SK-N-SH (cell line): ENCODE results near the gene TDRD1. TPM values are rescaled to one million over a fixed set of nuclear protein-coding genes. Genes with fewer than 3 reads are reported as not detected.

Source experiments
- CTCF ChIA-PET: fragments of 300-600, 350-600 bp; formaldehyde crosslinking; extraction: SDS; loops from one replicate; lab custom pipeline; 2021; lab: Yijun Ruan, JAX
- POLR2A ChIA-PET: fragments of 350-600 bp; sonication (Branson Sonifier 250); formaldehyde crosslinking; extraction: SDS; loops from one replicate; lab custom pipeline; 2020; ENCODE audit warnings: antibody characterized with exemption, inconsistent platforms; lab: Yijun Ruan, JAX
- DNase-seq: peaks from one replicate; pipeline ENCODE4 v3.0.0; 2012
- H2AFZ ChIP-seq: fragments of 200-600 bp; sonication (generic); 2 replicates; pipeline ENCODE4 v1.8.1; 2016; ENCODE audit warnings: antibody characterized with exemption, mild to moderate bottlenecking, low read depth
- H3F3A ChIP-seq: fragments of 200-600 bp; sonication (generic); replicated peaks from 2 replicates; pipeline ENCODE3; 2016; ENCODE audit warnings: antibody characterized with exemption, mild to moderate bottlenecking; ENCODE audit not compliant: insufficient read depth
- H3K27ac ChIP-seq, 2 experiments: fragments of 200-500 bp in 1 of 2; fragments of 200-600 bp in 1 of 2; sonication (Bioruptor generic) in 1 of 2; sonication (generic), shearing (Covaris generic) in 1 of 2; 2 replicates each; pipeline versions ENCODE4 v1.5.1 to v1.6.1; 2014 to 2016; ENCODE audit warnings: low read depth in 2 of 2, inconsistent platforms in 1 of 2, low read length in 1 of 2, mild to moderate bottlenecking in 1 of 2, mixed read lengths in 1 of 2
- H3K27me3 ChIP-seq: fragments of 200-600 bp; sonication (generic), shearing (Covaris generic); 2 replicates; pipeline ENCODE4 v1.6.1; 2016; ENCODE audit warnings: mixed run types; ENCODE audit not compliant: insufficient read depth
- H3K36me3 ChIP-seq, 2 experiments: fragments of 200-500 bp in 1 of 2; fragments of 200-600 bp in 1 of 2; sonication (Bioruptor generic) in 1 of 2; sonication (generic) in 1 of 2; replicated peaks in 1 of 2; 2 replicates each; pipeline versions ENCODE3 to v1.5.1; 2014 to 2016; ENCODE audit warnings: low read length in 1 of 2, mild to moderate bottlenecking in 1 of 2; ENCODE audit not compliant: insufficient read depth in 2 of 2, control insufficient read depth in 1 of 2
- H3K4me1 ChIP-seq, 2 experiments: fragments of 200-500 bp in 1 of 2; fragments of 200-600 bp in 1 of 2; sonication (Bioruptor generic) in 1 of 2; sonication (generic), shearing (Covaris generic) in 1 of 2; 2 replicates each; pipeline versions ENCODE4 v1.5.1 to v1.6.1; 2014 to 2016; ENCODE audit warnings: low read depth in 1 of 2, low read length in 1 of 2, mixed run types in 1 of 2; ENCODE audit not compliant: insufficient read depth in 2 of 2, control insufficient read depth in 1 of 2
- H3K4me2 ChIP-seq: fragments of 200-600 bp; sonication (generic), shearing (Covaris generic); 2 replicates; pipeline ENCODE4 v1.6.1; 2017; ENCODE audit warnings: mixed run types
- H3K4me3 ChIP-seq, 2 experiments: fragments of 200-500 bp in 1 of 2; fragments of 200-600 bp in 1 of 2; sonication (Bioruptor generic) in 1 of 2; sonication (generic), shearing (Covaris generic) in 1 of 2; 2 replicates each; pipeline versions ENCODE4 v1.5.1 to v1.8.1; 2014 to 2016; ENCODE audit warnings: low read depth in 2 of 2, inconsistent platforms in 1 of 2, low read length in 1 of 2, mild to moderate bottlenecking in 1 of 2, mixed read lengths in 1 of 2, moderate library complexity in 1 of 2
- H3K79me2 ChIP-seq: fragments of 200-600 bp; sonication (generic); 2 replicates; pipeline ENCODE4 v1.8.1; 2017; ENCODE audit warnings: mild to moderate bottlenecking; ENCODE audit not compliant: insufficient read depth
- H3K9ac ChIP-seq: fragments of 200-600 bp; sonication (generic); 2 replicates; pipeline ENCODE4 v1.6.1; 2017; ENCODE audit warnings: mixed run types
- H3K9me2 ChIP-seq: fragments of 200-600 bp; sonication (generic); 2 replicates; pipeline ENCODE4 v1.6.1; 2017; ENCODE audit warnings: mixed run types
- H3K9me3 ChIP-seq: fragments of 200-600 bp; sonication (generic); 2 replicates; pipeline ENCODE4 v1.6.1; 2017; ENCODE audit warnings: mixed run types, mild to moderate bottlenecking, moderate library complexity
- H4K20me1 ChIP-seq: fragments of 200-600 bp; sonication (generic); 2 replicates; pipeline ENCODE4 v1.6.1; 2017; ENCODE audit warnings: mild to moderate bottlenecking, mixed run types; ENCODE audit not compliant: insufficient read depth
- EP300 ChIP-seq, 2 experiments: IDR thresholded peaks; 2 replicates each; pipeline versions ENCODE4 v1.4.0 to v1.6.1; 2012; ENCODE audit warnings: borderline replicate concordance in 1 of 2, low read depth in 1 of 2, low read length in 1 of 2
- EZH2phosphoT487 ChIP-seq: fragments of 200-600 bp; sonication (generic); IDR thresholded peaks from 2 replicates; pipeline ENCODE4 v1.6.1; 2017; ENCODE audit warnings: low read depth, mixed run types, mild to moderate bottlenecking, antibody characterized with exemption, moderate library complexity, borderline replicate concordance
- FOSL2 ChIP-seq: IDR thresholded peaks from 2 replicates; pipeline ENCODE4 v1.4.0; 2012; ENCODE audit warnings: low read depth, mild to moderate bottlenecking, moderate library complexity, borderline replicate concordance
- MXI1 ChIP-seq: IDR thresholded peaks from 2 replicates; pipeline ENCODE4 v1.6.1; 2012; ENCODE audit warnings: mild to moderate bottlenecking, low read depth, low read length, improper control_type of control experiment
- NFIC ChIP-seq: IDR thresholded peaks from 2 replicates; pipeline ENCODE4 v1.4.0; 2012; ENCODE audit warnings: borderline replicate concordance
- NRF1 ChIP-seq: IDR thresholded peaks from 2 replicates; pipeline ENCODE4 v1.6.1; 2012; ENCODE audit warnings: low read depth, mild to moderate bottlenecking, low read length
- POLR2AphosphoS5 ChIP-seq: IDR thresholded peaks from 2 replicates; pipeline ENCODE4 v1.6.1; 2012; ENCODE audit warnings: low read depth, low read length
- RCOR1 ChIP-seq: fragments of 150-350 bp; IDR thresholded peaks from 2 replicates; pipeline ENCODE4 v1.6.1; 2017; ENCODE audit warnings: antibody characterized with exemption, low read length
- RFX5 ChIP-seq: IDR thresholded peaks from 2 replicates; pipeline ENCODE4 v1.6.1; 2012; ENCODE audit warnings: mild to moderate bottlenecking, improper control_type of control experiment, low read length
- RXRA ChIP-seq: IDR thresholded peaks from 2 replicates; pipeline ENCODE4 v1.4.0; 2012; ENCODE audit warnings: low read depth, mild to moderate bottlenecking, borderline replicate concordance
- TEAD4 ChIP-seq: IDR thresholded peaks from 2 replicates; pipeline ENCODE4 v1.4.0; 2012; ENCODE audit warnings: mild to moderate bottlenecking, borderline replicate concordance; ENCODE audit not compliant: insufficient read depth
- WGBS: methylation state at CpG from one replicate; pipeline ENCODE4 v1.1.6; 2017; ENCODE audit warnings: low lambda C conversion rate; 5-methylcytosine and 5-hydroxymethylcytosine counted together
- polyA plus RNA-seq, 3 experiments: library from polyadenylated mRNA; depleted of rRNA; stranded (reverse); fragments of >200 nt; gene quantifications; 2 replicates each; pipeline ENCODE4 v1.2.3, GENCODE V29; 2012
- TF ChIP-seq, protein P1 (sequence below): IDR thresholded peaks from 2 replicates; pipeline ENCODE4 v1.6.1; 2012; ENCODE audit warnings: mild to moderate bottlenecking, low read depth, low read length, moderate library complexity
- TF ChIP-seq, protein P2 (sequence below): fragments of 150-350 bp; IDR thresholded peaks from 2 replicates; pipeline ENCODE4 v1.6.1; 2016; ENCODE audit warnings: mild to moderate bottlenecking, low read depth, low read length
- TF ChIP-seq, protein P3 (sequence below): IDR thresholded peaks from 2 replicates; pipeline ENCODE4 v1.4.0; 2012; ENCODE audit warnings: low read depth, borderline replicate concordance
- TF ChIP-seq, protein P4 (sequence below): IDR thresholded peaks from 2 replicates; pipeline ENCODE4 v1.4.0; 2012; ENCODE audit warnings: low read depth, borderline replicate concordance
- TF ChIP-seq, protein P5 (sequence below): IDR thresholded peaks from 2 replicates; pipeline ENCODE4; 2012

Gene TDRD1
- polyA plus RNA-seq, 1 of the 3 experiments (the other 2 are of a cell fraction) = not detected

DNA sequence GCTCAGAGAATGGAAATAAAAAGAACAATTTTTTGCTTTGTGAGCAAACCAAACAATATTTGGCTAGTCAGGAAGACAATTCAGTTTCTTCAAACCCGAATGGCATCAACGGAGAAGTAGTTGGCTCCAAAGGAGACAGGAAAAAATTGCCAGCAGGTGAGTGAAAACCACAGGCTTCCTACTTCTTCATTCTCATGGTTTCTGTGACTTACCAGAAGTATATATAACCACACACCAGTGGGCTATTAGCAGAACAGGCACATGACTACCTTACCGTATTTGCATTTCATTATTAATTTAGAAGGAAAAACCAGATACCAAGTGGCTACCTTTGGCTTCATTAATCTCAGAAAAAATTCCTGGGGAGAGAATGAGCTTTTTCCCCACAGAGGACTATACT lies 8.8 kb downstream of the TDRD1 start (continued):
- TF ChIP-seq, protein P1, sequence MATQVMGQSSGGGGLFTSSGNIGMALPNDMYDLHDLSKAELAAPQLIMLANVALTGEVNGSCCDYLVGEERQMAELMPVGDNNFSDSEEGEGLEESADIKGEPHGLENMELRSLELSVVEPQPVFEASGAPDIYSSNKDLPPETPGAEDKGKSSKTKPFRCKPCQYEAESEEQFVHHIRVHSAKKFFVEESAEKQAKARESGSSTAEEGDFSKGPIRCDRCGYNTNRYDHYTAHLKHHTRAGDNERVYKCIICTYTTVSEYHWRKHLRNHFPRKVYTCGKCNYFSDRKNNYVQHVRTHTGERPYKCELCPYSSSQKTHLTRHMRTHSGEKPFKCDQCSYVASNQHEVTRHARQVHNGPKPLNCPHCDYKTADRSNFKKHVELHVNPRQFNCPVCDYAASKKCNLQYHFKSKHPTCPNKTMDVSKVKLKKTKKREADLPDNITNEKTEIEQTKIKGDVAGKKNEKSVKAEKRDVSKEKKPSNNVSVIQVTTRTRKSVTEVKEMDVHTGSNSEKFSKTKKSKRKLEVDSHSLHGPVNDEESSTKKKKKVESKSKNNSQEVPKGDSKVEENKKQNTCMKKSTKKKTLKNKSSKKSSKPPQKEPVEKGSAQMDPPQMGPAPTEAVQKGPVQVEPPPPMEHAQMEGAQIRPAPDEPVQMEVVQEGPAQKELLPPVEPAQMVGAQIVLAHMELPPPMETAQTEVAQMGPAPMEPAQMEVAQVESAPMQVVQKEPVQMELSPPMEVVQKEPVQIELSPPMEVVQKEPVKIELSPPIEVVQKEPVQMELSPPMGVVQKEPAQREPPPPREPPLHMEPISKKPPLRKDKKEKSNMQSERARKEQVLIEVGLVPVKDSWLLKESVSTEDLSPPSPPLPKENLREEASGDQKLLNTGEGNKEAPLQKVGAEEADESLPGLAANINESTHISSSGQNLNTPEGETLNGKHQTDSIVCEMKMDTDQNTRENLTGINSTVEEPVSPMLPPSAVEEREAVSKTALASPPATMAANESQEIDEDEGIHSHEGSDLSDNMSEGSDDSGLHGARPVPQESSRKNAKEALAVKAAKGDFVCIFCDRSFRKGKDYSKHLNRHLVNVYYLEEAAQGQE = no peak
- no peak for TF ChIP-seq RCOR1
- TF ChIP-seq, all 33 proteins: peak for 0

DNA sequence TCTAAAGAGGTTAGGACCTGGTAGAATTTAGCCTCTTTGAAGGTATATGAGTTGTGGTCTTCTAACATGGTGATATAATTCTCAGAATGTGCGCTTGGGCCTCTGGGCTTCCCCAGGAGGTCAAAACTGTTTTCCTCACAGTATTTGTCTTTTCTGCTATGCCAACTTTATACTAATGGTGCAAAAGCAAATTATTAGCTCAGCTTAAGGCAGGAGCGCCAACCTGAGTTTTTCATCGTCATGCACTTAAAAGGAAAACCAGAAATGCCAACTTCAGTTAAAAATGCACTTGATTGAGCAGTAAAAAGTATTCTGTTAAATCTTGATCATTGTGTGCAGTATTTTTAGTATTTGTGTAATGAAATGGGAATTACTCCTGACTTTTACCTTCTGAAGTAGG lies 9.7 kb downstream of the TDRD1 start:
- no peak overlapping the region for H2AFZ ChIP-seq
- no peak overlapping the region for H3K4me3 ChIP-seq
- H3K36me3 ChIP-seq = no peaks in the 10 kb centered on the region
- ChIA-PET CTCF (no interaction called here), POLR2A (no interaction called here)
- no peak overlapping the region for H3K4me2 ChIP-seq
- no peak overlapping the region for H3K27ac ChIP-seq
- TF ChIP-seq MXI1 = no peak
- TF ChIP-seq, protein P2, sequence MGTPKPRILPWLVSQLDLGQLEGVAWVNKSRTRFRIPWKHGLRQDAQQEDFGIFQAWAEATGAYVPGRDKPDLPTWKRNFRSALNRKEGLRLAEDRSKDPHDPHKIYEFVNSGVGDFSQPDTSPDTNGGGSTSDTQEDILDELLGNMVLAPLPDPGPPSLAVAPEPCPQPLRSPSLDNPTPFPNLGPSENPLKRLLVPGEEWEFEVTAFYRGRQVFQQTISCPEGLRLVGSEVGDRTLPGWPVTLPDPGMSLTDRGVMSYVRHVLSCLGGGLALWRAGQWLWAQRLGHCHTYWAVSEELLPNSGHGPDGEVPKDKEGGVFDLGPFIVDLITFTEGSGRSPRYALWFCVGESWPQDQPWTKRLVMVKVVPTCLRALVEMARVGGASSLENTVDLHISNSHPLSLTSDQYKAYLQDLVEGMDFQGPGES = no peak
- TF ChIP-seq RFX5 = no peak
- no peak for TF ChIP-seq EZH2phosphoT487
- no peak for TF ChIP-seq TEAD4
- H4K20me1 ChIP-seq = no peaks in the 10 kb centered on the region
- no peaks in the 10 kb centered on the region for H3K27me3 ChIP-seq
- H3K9me2 ChIP-seq = no peaks in the 10 kb centered on the region
- H3K9me3 ChIP-seq = no peaks in the 10 kb centered on the region
- no peaks in the 10 kb centered on the region; a peak in 1 of 4 replicates for H3K4me1 ChIP-seq
- no peak overlapping the region for H3K9ac ChIP-seq
- no peak for DNase-seq
- no peaks in the 10 kb centered on the region for H3F3A ChIP-seq
- 95% methylated on average over 3 of the region's 3 CpGs for WGBS
- H3K79me2 ChIP-seq = no peaks in the 10 kb centered on the region

DNA sequence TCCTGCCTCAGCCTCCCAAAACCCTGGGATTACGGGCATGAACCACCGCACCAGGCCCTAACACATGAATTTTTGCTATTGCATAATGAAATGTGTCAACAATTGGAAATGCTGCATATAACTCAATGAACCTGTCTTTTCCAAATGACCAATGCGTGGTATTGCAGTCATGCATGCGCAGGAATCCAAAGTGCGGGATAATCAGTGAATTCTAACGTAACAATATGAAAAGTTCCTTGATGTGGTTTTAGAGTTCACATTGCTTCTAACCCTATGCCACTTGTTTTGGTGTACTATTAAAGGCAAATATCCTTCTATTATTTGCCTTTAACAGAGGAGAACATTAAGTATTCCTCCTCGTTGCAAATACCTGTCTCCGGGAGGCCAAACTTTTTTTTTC lies 10.5 kb downstream of the TDRD1 start:
- Histone ChIP-seq H3K4me3 (no peak overlapping the region), H3K4me1 (no peaks in the 10 kb centered on the region), H3F3A (no peaks in the 10 kb centered on the region), H3K4me2 (no peak overlapping the region), H3K9me2 (no peaks in the 10 kb centered on the region), H2AFZ (no peak overlapping the region), H3K79me2 (no peaks in the 10 kb centered on the region), H3K9ac (no peak overlapping the region), H3K27ac (no peak overlapping the region), H4K20me1 (no peaks in the 10 kb centered on the region), H3K36me3 (no peaks in the 10 kb centered on the region), H3K9me3 (no peaks in the 10 kb centered on the region), H3K27me3 (no peaks in the 10 kb centered on the region)
- no peak for DNase-seq
- ChIA-PET POLR2A (no interaction called here), CTCF (no interaction called here)
- WGBS = 82% methylated on average over 8 of the region's 8 CpGs
- TF ChIP-seq, protein P3, sequence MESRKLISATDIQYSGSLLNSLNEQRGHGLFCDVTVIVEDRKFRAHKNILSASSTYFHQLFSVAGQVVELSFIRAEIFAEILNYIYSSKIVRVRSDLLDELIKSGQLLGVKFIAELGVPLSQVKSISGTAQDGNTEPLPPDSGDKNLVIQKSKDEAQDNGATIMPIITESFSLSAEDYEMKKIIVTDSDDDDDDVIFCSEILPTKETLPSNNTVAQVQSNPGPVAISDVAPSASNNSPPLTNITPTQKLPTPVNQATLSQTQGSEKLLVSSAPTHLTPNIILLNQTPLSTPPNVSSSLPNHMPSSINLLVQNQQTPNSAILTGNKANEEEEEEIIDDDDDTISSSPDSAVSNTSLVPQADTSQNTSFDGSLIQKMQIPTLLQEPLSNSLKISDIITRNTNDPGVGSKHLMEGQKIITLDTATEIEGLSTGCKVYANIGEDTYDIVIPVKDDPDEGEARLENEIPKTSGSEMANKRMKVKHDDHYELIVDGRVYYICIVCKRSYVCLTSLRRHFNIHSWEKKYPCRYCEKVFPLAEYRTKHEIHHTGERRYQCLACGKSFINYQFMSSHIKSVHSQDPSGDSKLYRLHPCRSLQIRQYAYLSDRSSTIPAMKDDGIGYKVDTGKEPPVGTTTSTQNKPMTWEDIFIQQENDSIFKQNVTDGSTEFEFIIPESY = no peak
- TF ChIP-seq, protein P4, sequence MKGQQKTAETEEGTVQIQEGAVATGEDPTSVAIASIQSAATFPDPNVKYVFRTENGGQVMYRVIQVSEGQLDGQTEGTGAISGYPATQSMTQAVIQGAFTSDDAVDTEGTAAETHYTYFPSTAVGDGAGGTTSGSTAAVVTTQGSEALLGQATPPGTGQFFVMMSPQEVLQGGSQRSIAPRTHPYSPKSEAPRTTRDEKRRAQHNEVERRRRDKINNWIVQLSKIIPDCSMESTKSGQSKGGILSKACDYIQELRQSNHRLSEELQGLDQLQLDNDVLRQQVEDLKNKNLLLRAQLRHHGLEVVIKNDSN = no peak
- no peak for TF ChIP-seq FOSL2
- TF ChIP-seq RFX5 = no peak
- no peak for TF ChIP-seq POLR2AphosphoS5
- TF ChIP-seq, protein P5, sequence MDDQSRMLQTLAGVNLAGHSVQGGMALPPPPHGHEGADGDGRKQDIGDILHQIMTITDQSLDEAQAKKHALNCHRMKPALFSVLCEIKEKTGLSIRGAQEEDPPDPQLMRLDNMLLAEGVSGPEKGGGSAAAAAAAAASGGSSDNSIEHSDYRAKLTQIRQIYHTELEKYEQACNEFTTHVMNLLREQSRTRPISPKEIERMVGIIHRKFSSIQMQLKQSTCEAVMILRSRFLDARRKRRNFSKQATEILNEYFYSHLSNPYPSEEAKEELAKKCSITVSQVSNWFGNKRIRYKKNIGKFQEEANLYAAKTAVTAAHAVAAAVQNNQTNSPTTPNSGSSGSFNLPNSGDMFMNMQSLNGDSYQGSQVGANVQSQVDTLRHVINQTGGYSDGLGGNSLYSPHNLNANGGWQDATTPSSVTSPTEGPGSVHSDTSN = no peak
- TF ChIP-seq NRF1 = no peak
- no peak for TF ChIP-seq EZH2phosphoT487
- no peak for TF ChIP-seq RXRA
- no peak for TF ChIP-seq EP300 (IDR thresholded peaks at IDR 0.05; ENCODE audit: borderline replicate concordance in 1 of 2, low read depth in 1 of 2, low read length in 1 of 2)
- TF ChIP-seq NFIC = no peak
- TF ChIP-seq TEAD4 = no peak
